IPS-15b (cell line): ENCODE measurements around the gene SNX30.

ENCODE experiments used
- H3K27me3 ChIP-seq: one replicate; pipeline ENCODE4 v1.6.1; 2013; ENCODE audit warnings: low read length; ENCODE audit not compliant: control insufficient read depth, insufficient read depth
- H3K36me3 ChIP-seq: one replicate; pipeline ENCODE4 v1.6.1; 2013; ENCODE audit warnings: low read length; ENCODE audit not compliant: control insufficient read depth, insufficient read depth
- H3K4me1 ChIP-seq: one replicate; pipeline ENCODE4 v1.6.1; 2013; ENCODE audit warnings: mild to moderate bottlenecking, low read length; ENCODE audit not compliant: control insufficient read depth, insufficient read depth
- H3K4me3 ChIP-seq: one replicate; pipeline ENCODE4 v1.5.1; 2013; ENCODE audit warnings: low read depth, low read length
- H3K9ac ChIP-seq: one replicate; pipeline ENCODE4 v1.6.1; 2013; ENCODE audit warnings: low read depth, mild to moderate bottlenecking, low read length
- H3K9me3 ChIP-seq: one replicate; pipeline ENCODE4 v1.6.1; 2013; ENCODE audit warnings: mild to moderate bottlenecking, low read length; ENCODE audit not compliant: control insufficient read depth, insufficient read depth

The SNX30 gene

GRCh38 chr9:112811518-112811917 lies 61.0 kb downstream of the SNX30 start:
- no peak overlapping the region for H3K9ac ChIP-seq
- peaks cover 2% of the 10 kb centered on the region for H3K36me3 ChIP-seq
- no peaks in the 10 kb centered on the region for H3K9me3 ChIP-seq
- peaks cover 4% of the 10 kb centered on the region for H3K4me1 ChIP-seq
- no peaks in the 10 kb centered on the region for H3K27me3 ChIP-seq
- no peak overlapping the region for H3K4me3 ChIP-seq

- no peaks in the 10 kb centered on the region for H3K4me1 ChIP-seq
- no peaks in the 10 kb centered on the region for H3K27me3 ChIP-seq
- H3K9me3 ChIP-seq: no peaks in the 10 kb centered on the region
- no peak overlapping the region for H3K4me3 ChIP-seq
- H3K36me3 ChIP-seq: no peaks in the 10 kb centered on the region
- no peak overlapping the region for H3K9ac ChIP-seq
These were observed 65.3 kb downstream of the SNX30 start for GRCh38 chr9:112815868-112816267.

- no peaks in the 10 kb centered on the region for H3K36me3 ChIP-seq
- no peaks in the 10 kb centered on the region for H3K4me1 ChIP-seq
- no peaks in the 10 kb centered on the region for H3K9me3 ChIP-seq
- H3K27me3 ChIP-seq: no peaks in the 10 kb centered on the region
- no peak overlapping the region for H3K4me3 ChIP-seq
- H3K9ac ChIP-seq: no peak overlapping the region
These were observed 67.3 kb downstream of the SNX30 start for GRCh38 chr9:112817860-112818203.

GRCh38 chr9:112819635-112820496 lies 69.3 kb downstream of the SNX30 start:
- no peak overlapping the region for H3K4me3 ChIP-seq
- H3K9me3 ChIP-seq: no peaks in the 10 kb centered on the region
- no peaks in the 10 kb centered on the region for H3K4me1 ChIP-seq
- H3K36me3 ChIP-seq: no peaks in the 10 kb centered on the region
- no peak overlapping the region for H3K9ac ChIP-seq
- no peaks in the 10 kb centered on the region for H3K27me3 ChIP-seq

GRCh38 chr9:112820881-112821280 lies 70.3 kb downstream of the SNX30 start:
- Histone ChIP-seq H3K9me3 (no peaks in the 10 kb centered on the region), H3K4me3 (no peak overlapping the region), H3K27me3 (no peaks in the 10 kb centered on the region), H3K9ac (no peak overlapping the region), H3K4me1 (no peaks in the 10 kb centered on the region), H3K36me3 (no peaks in the 10 kb centered on the region)

GRCh38 chr9:112822618-112823017 lies 72.1 kb downstream of the SNX30 start:
- H3K27me3 ChIP-seq: no peaks in the 10 kb centered on the region
- H3K36me3 ChIP-seq: no peaks in the 10 kb centered on the region
- no peak overlapping the region for H3K4me3 ChIP-seq
- no peak overlapping the region for H3K9ac ChIP-seq
- no peaks in the 10 kb centered on the region for H3K9me3 ChIP-seq
- H3K4me1 ChIP-seq: no peaks in the 10 kb centered on the region

- no peaks in the 10 kb centered on the region for H3K4me1 ChIP-seq
- H3K9me3 ChIP-seq: no peaks in the 10 kb centered on the region
- no peaks in the 10 kb centered on the region for H3K36me3 ChIP-seq
These were observed 72.7 kb downstream of the SNX30 start for GRCh38 chr9:112823257-112823656.

GRCh38 chr9:112831281-112831851 lies 80.8 kb downstream of the SNX30 start:
- Histone ChIP-seq H3K9me3 (no peaks in the 10 kb centered on the region), H3K27me3 (no peaks in the 10 kb centered on the region), H3K4me1 (no peaks in the 10 kb centered on the region)

More at GRCh38 chr9:112823257-112823656, 72.7 kb downstream of the SNX30 start:
- no peak overlapping the region for H3K9ac ChIP-seq
- H3K4me3 ChIP-seq: no peak overlapping the region
- H3K27me3 ChIP-seq: no peaks in the 10 kb centered on the region

GRCh38 chr9:112831969-112832368 lies 81.4 kb downstream of the SNX30 start:
- Histone ChIP-seq H3K9me3 (no peaks in the 10 kb centered on the region), H3K4me3 (no peak overlapping the region), H3K4me1 (no peaks in the 10 kb centered on the region), H3K9ac (no peak overlapping the region), H3K36me3 (no peaks in the 10 kb centered on the region), H3K27me3 (no peaks in the 10 kb centered on the region)

More at GRCh38 chr9:112831281-112831851, 80.8 kb downstream of the SNX30 start:
- H3K4me3 ChIP-seq: no peak overlapping the region
- H3K9ac ChIP-seq: no peak overlapping the region
- H3K36me3 ChIP-seq: no peaks in the 10 kb centered on the region

GRCh38 chr9:112833081-112833480 lies 82.5 kb downstream of the SNX30 start:
- H3K4me1 ChIP-seq: no peaks in the 10 kb centered on the region

GRCh38 chr9:112836394-112836793 lies 85.8 kb downstream of the SNX30 start:
- Histone ChIP-seq H3K9ac (no peak overlapping the region), H3K4me1 (no peaks in the 10 kb centered on the region), H3K27me3 (no peaks in the 10 kb centered on the region), H3K4me3 (no peak overlapping the region), H3K9me3 (no peaks in the 10 kb centered on the region), H3K36me3 (peaks cover 5% of the 10 kb centered on the region)

More at GRCh38 chr9:112833081-112833480, 82.5 kb downstream of the SNX30 start:
- H3K36me3 ChIP-seq: no peaks in the 10 kb centered on the region
- H3K9ac ChIP-seq: no peak overlapping the region
- no peaks in the 10 kb centered on the region for H3K9me3 ChIP-seq
- no peak overlapping the region for H3K4me3 ChIP-seq
- no peaks in the 10 kb centered on the region for H3K27me3 ChIP-seq

GRCh38 chr9:112838342-112838741 lies 87.8 kb downstream of the SNX30 start:
- Histone ChIP-seq H3K9ac (no peak overlapping the region), H3K4me1 (no peaks in the 10 kb centered on the region), H3K36me3 (peaks cover 5% of the 10 kb centered on the region), H3K27me3 (no peaks in the 10 kb centered on the region), H3K4me3 (no peak overlapping the region), H3K9me3 (no peaks in the 10 kb centered on the region)
